NCI-H1105 treated with DMSO at 0.1 percent for 48 hours (cell line): ENCODE measurements around the gene SRCAP.

Experiments used
- DNase-seq: peaks from one replicate; lab custom pipeline; 2025; lab: John Stamatoyannopoulos, UW

SRCAP gene

GRCh38 chr16:30698816-30699614, at the start of gene SRCAP:
SRCAP (plus strand) TSS chr16:30699171; CDS start chr16:30700825, 1,654 bp downstream.
- peak; percentile 66 for DNase-seq

GRCh38 chr16:30649725-30650368, 49.1 kb upstream of the SRCAP start:
- DNase-seq = no peak

GRCh38 chr16:30650369-30651123, 48.4 kb upstream of the SRCAP start, which contains the start of gene PRR14:
PRR14 (plus strand) TSS chr16:30650960; CDS start chr16:30651646, 686 bp downstream.
- DNase-seq = peak; percentile 99

GRCh38 chr16:30651124-30652004, 47.6 kb upstream of the SRCAP start:
- peak; percentile 36 for DNase-seq

- DNase-seq = no peak
Measured at GRCh38 chr16:30652005-30652296, 47.0 kb upstream of the SRCAP start.

- DNase-seq = no peak
Measured at GRCh38 chr16:30652718-30653117, 46.3 kb upstream of the SRCAP start.

GRCh38 chr16:30654856-30655255, 44.1 kb upstream of the SRCAP start:
- no peak for DNase-seq

GRCh38 chr16:30655815-30656347, 43.1 kb upstream of the SRCAP start:
- DNase-seq = no peak

- DNase-seq = no peak
Measured at GRCh38 chr16:30656388-30656787, 42.6 kb upstream of the SRCAP start.

GRCh38 chr16:30656974-30657865, 41.8 kb upstream of the SRCAP start:
- no peak for DNase-seq

GRCh38 chr16:30657866-30658730, 40.9 kb upstream of the SRCAP start, which contains the start of gene FBRS:
FBRS (plus strand) TSS chr16:30658431; CDS start chr16:30659519, 1,088 bp downstream.
- DNase-seq = peak; percentile 99

- DNase-seq = peak; percentile 93
Measured at GRCh38 chr16:30658731-30659506, 40.1 kb upstream of the SRCAP start.

GRCh38 chr16:30659507-30660423, 39.2 kb upstream of the SRCAP start:
- DNase-seq = no peak

- DNase-seq = no peak
Measured at GRCh38 chr16:30660424-30661261, 38.3 kb upstream of the SRCAP start.

GRCh38 chr16:30662449-30662848, 36.5 kb upstream of the SRCAP start:
- DNase-seq = no peak

GRCh38 chr16:30663038-30663437, 35.9 kb upstream of the SRCAP start:
- DNase-seq = no peak

- no peak for DNase-seq
Measured at GRCh38 chr16:30663820-30664219, 35.2 kb upstream of the SRCAP start.
